ENCODE results near the gene TFB2M. TPM values are rescaled to one million over a fixed set of nuclear protein-coding genes. Genes with fewer than 3 reads are reported as not detected.

TFB2M gene
- total RNA-seq, 2 experiments from 2014 or later: 15.0 to 17.5 TPM

DNA sequence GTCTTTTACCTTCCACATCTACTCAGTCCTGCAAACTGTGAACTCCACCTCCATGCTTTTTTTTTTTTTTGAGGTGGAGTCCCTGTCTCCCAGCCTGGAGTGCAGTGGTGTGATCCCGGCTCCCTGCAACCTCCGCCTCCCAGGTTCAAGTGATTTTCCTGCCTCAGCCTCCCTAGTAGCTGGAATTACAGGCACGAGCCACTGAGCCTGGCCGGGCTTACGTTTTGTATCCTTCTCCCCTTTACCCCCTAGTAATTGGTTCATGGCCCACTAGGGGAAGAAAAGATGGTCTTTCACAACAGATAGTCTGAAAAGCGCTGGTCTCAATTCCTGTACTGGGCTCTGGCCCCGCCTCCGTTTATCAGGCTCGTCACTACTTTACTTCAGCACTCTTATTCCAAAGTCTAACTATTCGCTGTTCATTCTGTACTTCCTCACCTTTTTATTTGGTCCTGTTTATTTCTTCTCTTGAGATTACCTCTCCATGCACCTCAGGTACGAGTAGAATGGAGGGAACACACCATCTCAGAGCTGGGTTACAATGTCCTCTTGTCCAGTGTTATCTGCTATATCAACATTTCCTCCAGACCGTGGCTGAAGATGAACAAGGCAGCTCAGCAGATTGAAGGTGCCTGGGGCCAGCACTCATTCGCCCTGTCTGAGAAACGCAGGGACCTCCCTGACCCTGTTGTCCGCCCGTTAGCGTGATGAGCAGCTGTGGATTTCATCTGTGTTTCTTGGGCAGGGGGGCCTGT, 16.4 kb upstream of the TFB2M start:
- ChIA-PET POLR2A (interaction anchor here (1.0 kb wide), 1 partner anchor 13 kb away, joined by 3 read pairs; no protein-coding TSS in a partner anchor), CTCF (ENCODE audit: unreplicated experiment) (no interaction called here)
- no peak for DNase-seq (ENCODE audit: low spot score)
- no TSS peak for BruUV-seq (replicated peaks)
- no peak overlapping the region for H3K27ac ChIP-seq (ENCODE audit: low read depth, low read length, poor library complexity, severe bottlenecking)
- H4K20me1 ChIP-seq (ENCODE audit: insufficient read depth, low read length): no peaks in the 10 kb centered on the region
- peaks cover 36% of the 10 kb centered on the region for H3K4me1 ChIP-seq (ENCODE audit: insufficient read depth, low read length, poor library complexity, severe bottlenecking)
- TF ChIP-seq, protein P1, sequence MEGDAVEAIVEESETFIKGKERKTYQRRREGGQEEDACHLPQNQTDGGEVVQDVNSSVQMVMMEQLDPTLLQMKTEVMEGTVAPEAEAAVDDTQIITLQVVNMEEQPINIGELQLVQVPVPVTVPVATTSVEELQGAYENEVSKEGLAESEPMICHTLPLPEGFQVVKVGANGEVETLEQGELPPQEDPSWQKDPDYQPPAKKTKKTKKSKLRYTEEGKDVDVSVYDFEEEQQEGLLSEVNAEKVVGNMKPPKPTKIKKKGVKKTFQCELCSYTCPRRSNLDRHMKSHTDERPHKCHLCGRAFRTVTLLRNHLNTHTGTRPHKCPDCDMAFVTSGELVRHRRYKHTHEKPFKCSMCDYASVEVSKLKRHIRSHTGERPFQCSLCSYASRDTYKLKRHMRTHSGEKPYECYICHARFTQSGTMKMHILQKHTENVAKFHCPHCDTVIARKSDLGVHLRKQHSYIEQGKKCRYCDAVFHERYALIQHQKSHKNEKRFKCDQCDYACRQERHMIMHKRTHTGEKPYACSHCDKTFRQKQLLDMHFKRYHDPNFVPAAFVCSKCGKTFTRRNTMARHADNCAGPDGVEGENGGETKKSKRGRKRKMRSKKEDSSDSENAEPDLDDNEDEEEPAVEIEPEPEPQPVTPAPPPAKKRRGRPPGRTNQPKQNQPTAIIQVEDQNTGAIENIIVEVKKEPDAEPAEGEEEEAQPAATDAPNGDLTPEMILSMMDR (conservative IDR thresholded peaks at IDR 0.05; ENCODE audit: low read length): no peak
- TF ChIP-seq EZH2phosphoT487 (IDR thresholded peaks at IDR 0.05; ENCODE audit: borderline replicate concordance, low read depth, low read length): no peak
- H2AFZ ChIP-seq (ENCODE audit: low read length): no peak overlapping the region
- no peak overlapping the region for H3K4me2 ChIP-seq (ENCODE audit: low read length)
- peaks cover 66% of the 10 kb centered on the region for H3K79me2 ChIP-seq (ENCODE audit: insufficient read depth, low read depth, low read length)
- H3K36me3 ChIP-seq (ENCODE audit: insufficient read depth, low read length): peaks cover 16% of the 10 kb centered on the region; the same call in 1 of the 2 replicates
- H3K9me3 ChIP-seq (ENCODE audit: low read length): no peaks in the 10 kb centered on the region
- H3K4me3 ChIP-seq (ENCODE audit: low read depth, low read length, poor library complexity, severe bottlenecking): no peak overlapping the region
- H3K9me2 ChIP-seq (ENCODE audit: insufficient read depth, low read length): no peaks in the 10 kb centered on the region
- intact Hi-C loops (cut with micrococcal nuclease; ENCODE audit: unreplicated experiment): no loop called here

- intact Hi-C loops (cut with micrococcal nuclease; ENCODE audit: unreplicated experiment): no loop called here
- Histone ChIP-seq H3K27ac (ENCODE audit: low read depth, low read length, poor library complexity, severe bottlenecking) (peak overlapping the region; percentile 81), H4K20me1 (ENCODE audit: insufficient read depth, low read length) (no peaks in the 10 kb centered on the region), H3K79me2 (ENCODE audit: insufficient read depth, low read depth, low read length) (peaks cover 66% of the 10 kb centered on the region), H3K9me3 (ENCODE audit: low read length) (no peaks in the 10 kb centered on the region), H3K9me2 (ENCODE audit: insufficient read depth, low read length) (no peaks in the 10 kb centered on the region), H2AFZ (ENCODE audit: low read length) (no peak overlapping the region), H3K4me2 (ENCODE audit: low read length) (peak overlapping the region; percentile 79), H3K4me1 (ENCODE audit: insufficient read depth, low read length, poor library complexity, severe bottlenecking) (peaks cover 46% of the 10 kb centered on the region), H3K36me3 (ENCODE audit: insufficient read depth, low read length) (peaks cover 20% of the 10 kb centered on the region; the same call in 1 of the 2 replicates), H3K4me3 (ENCODE audit: low read depth, low read length, poor library complexity, severe bottlenecking) (peak overlapping the region; percentile 43)
- TF ChIP-seq, protein P1 (conservative IDR thresholded peaks at IDR 0.05; ENCODE audit: low read length): no peak
- TF ChIP-seq EZH2phosphoT487 (IDR thresholded peaks at IDR 0.05; ENCODE audit: borderline replicate concordance, low read depth, low read length): no peak
- POLR2A ChIA-PET: interaction anchor here (1.1 to 1.3 kb wide), 2 partner anchors 9 to 17 kb away, joined by 3 read pairs; no protein-coding TSS in a partner anchor
- BruUV-seq (replicated peaks): no TSS peak
- CTCF ChIA-PET (ENCODE audit: unreplicated experiment): no interaction called here
- DNase-seq (ENCODE audit: low spot score): no peak
Measured at GRCh38 chr1:246580497-246581370, 14.7 kb upstream of the TFB2M start.

Data from OCI-LY7 (cell line).